ENCODE results near the gene DPEP3.
"Not testable (repeated sequence)": the region's sequence is repeated elsewhere in the genome, so short reads cannot be mapped to it uniquely, and the experiment has no call there.

DPEP3 gene

DNA sequence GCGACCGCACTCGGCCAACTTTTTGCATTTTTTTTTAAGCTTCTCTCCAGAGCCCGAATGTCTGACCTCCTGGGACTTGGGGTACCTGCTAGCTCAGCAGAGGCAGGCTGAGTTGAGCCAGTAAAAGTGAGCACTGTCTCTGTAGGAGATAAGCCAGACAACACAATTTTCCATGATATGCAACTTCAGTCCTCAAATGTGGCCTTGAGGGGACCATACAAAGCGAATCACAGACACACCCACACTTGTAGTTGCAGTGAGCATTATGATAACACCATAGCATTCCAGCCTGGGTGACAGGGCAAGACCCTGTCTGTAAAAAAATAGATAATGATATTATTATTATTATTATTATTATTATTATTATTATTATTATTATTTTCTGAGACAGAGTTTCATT, 16.4 kb upstream of the DPEP3 start:
- no peak overlapping the region for H3K9ac ChIP-seq (ENCODE audit: low read length)
- TF ChIP-seq EZH2phosphoT487 (IDR thresholded peaks at IDR 0.05; ENCODE audit: low read depth) (no peak), CTCF (IDR thresholded peaks at IDR 0.05; ENCODE audit: low read depth, low read length) (no peak)
- peaks cover 39% of the 10 kb centered on the region for H3K4me1 ChIP-seq (ENCODE audit: low read length)
- no peaks in the 10 kb centered on the region for H4K20me1 ChIP-seq (ENCODE audit: insufficient read depth, low read length)
- H3K27me3 ChIP-seq (ENCODE audit: low read depth, low read length) = no peaks in the 10 kb centered on the region
- no peaks in the 10 kb centered on the region for H3K9me3 ChIP-seq (ENCODE audit: insufficient read depth, low read length)
- H3K27ac ChIP-seq (ENCODE audit: low read length) = no peak overlapping the region
- H3K79me2 ChIP-seq (ENCODE audit: low read length) = no peaks in the 10 kb centered on the region
- no peak overlapping the region for H3K4me3 ChIP-seq (ENCODE audit: low read length)
- no peaks in the 10 kb centered on the region for H3K36me3 ChIP-seq (replicated peaks; ENCODE audit: low read depth, low read length)
- no peak overlapping the region for H3K4me2 ChIP-seq (ENCODE audit: low read length)
- no peak overlapping the region for H2AFZ ChIP-seq (ENCODE audit: low read depth, low read length)

DNA sequence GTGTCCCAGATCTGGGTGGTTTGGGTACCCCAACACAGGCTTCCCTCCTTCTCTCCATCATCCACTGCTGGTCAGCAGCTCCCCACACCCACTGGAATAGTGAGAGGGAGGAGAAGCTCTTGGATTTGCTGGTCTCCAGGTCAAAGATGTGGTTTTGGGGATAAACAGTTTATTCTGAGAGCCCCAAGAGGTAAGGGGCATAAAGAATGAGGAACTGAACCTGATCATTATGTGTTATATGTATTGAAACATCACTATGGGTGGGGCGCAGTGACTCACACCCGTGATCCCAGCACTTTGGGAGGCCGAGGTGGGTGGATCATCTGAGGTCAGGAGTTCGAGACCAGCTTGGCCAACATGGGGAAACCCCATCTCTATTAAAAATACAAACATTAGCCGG, 15.1 kb upstream of the DPEP3 start:
- no peaks in the 10 kb centered on the region for H3K27me3 ChIP-seq (ENCODE audit: low read depth, low read length)
- H2AFZ ChIP-seq (ENCODE audit: low read depth, low read length) = no peak overlapping the region
- H3K36me3 ChIP-seq (replicated peaks; ENCODE audit: low read depth, low read length) = no peaks in the 10 kb centered on the region
- H3K4me1 ChIP-seq (ENCODE audit: low read length) = peaks cover 44% of the 10 kb centered on the region
- H3K27ac ChIP-seq (ENCODE audit: low read length) = 0 out of 2 replicates have a peak overlapping the region, but pooled peaks have one; percentile 12
- H4K20me1 ChIP-seq (ENCODE audit: insufficient read depth, low read length) = no peaks in the 10 kb centered on the region
- H3K9me3 ChIP-seq (ENCODE audit: insufficient read depth, low read length) = no peaks in the 10 kb centered on the region
- H3K4me2 ChIP-seq (ENCODE audit: low read length) = 0 out of 2 replicates have a peak overlapping the region, but pooled peaks have one; percentile 14
- no peak overlapping the region for H3K9ac ChIP-seq (ENCODE audit: low read length)
- H3K4me3 ChIP-seq (ENCODE audit: low read length) = no peak overlapping the region
- TF ChIP-seq EZH2phosphoT487 (IDR thresholded peaks at IDR 0.05; ENCODE audit: low read depth) (no peak), CTCF (IDR thresholded peaks at IDR 0.05; ENCODE audit: low read depth, low read length) (no peak)
- no peaks in the 10 kb centered on the region for H3K79me2 ChIP-seq (ENCODE audit: low read length)

GRCh38 chr16:67994040-67994408, 13.7 kb upstream of the DPEP3 start:
- not testable (repeated sequence) for H3K36me3 ChIP-seq (replicated peaks; ENCODE audit: low read depth, low read length); H3K79me2 ChIP-seq (ENCODE audit: low read length); H3K27ac ChIP-seq (ENCODE audit: low read length); H3K9me3 ChIP-seq (ENCODE audit: insufficient read depth, low read length); H4K20me1 ChIP-seq (ENCODE audit: insufficient read depth, low read length); H2AFZ ChIP-seq (ENCODE audit: low read depth, low read length); H3K4me3 ChIP-seq (ENCODE audit: low read length); H3K27me3 ChIP-seq (ENCODE audit: low read depth, low read length)
- Histone ChIP-seq H3K4me1 (ENCODE audit: low read length) (peaks cover 50% of the 10 kb centered on the region), H3K4me2 (ENCODE audit: low read length) (peak overlapping the region; percentile 97), H3K9ac (ENCODE audit: low read length) (peak overlapping the region; percentile 72; the same call in 1 of the 2 replicates)

- peak overlapping the region; percentile 96 for H2AFZ ChIP-seq (ENCODE audit: low read depth, low read length)
- H3K4me2 ChIP-seq (ENCODE audit: low read length) = peak overlapping the region; percentile 97
- TF ChIP-seq CTCF (IDR thresholded peaks at IDR 0.05; ENCODE audit: low read depth, low read length) (peak; percentile 83), EZH2phosphoT487 (IDR thresholded peaks at IDR 0.05; ENCODE audit: low read depth) (no peak)
- H3K79me2 ChIP-seq (ENCODE audit: low read length) = no peaks in the 10 kb centered on the region
- peaks cover 54% of the 10 kb centered on the region for H3K4me1 ChIP-seq (ENCODE audit: low read length)
- no peaks in the 10 kb centered on the region for H3K9me3 ChIP-seq (ENCODE audit: insufficient read depth, low read length)
- peak overlapping the region; percentile 73 for H3K4me3 ChIP-seq (ENCODE audit: low read length)
- H4K20me1 ChIP-seq (ENCODE audit: insufficient read depth, low read length) = no peaks in the 10 kb centered on the region
- no peaks in the 10 kb centered on the region for H3K27me3 ChIP-seq (ENCODE audit: low read depth, low read length)
- H3K9ac ChIP-seq (ENCODE audit: low read length) = peak overlapping the region; percentile 72
- H3K36me3 ChIP-seq (replicated peaks; ENCODE audit: low read depth, low read length) = no peaks in the 10 kb centered on the region
- peak overlapping the region; percentile 29 for H3K27ac ChIP-seq (ENCODE audit: low read length)
Observed at GRCh38 chr16:67993207-67994039, 13.1 kb upstream of the DPEP3 start.
